ENCODE data around the gene SPEM1. TPM values are rescaled to one million over a fixed set of nuclear protein-coding genes. Genes with fewer than 3 reads are reported as not detected.

SPEM1 gene
- total RNA-seq, 1 donor: not detected

DNA sequence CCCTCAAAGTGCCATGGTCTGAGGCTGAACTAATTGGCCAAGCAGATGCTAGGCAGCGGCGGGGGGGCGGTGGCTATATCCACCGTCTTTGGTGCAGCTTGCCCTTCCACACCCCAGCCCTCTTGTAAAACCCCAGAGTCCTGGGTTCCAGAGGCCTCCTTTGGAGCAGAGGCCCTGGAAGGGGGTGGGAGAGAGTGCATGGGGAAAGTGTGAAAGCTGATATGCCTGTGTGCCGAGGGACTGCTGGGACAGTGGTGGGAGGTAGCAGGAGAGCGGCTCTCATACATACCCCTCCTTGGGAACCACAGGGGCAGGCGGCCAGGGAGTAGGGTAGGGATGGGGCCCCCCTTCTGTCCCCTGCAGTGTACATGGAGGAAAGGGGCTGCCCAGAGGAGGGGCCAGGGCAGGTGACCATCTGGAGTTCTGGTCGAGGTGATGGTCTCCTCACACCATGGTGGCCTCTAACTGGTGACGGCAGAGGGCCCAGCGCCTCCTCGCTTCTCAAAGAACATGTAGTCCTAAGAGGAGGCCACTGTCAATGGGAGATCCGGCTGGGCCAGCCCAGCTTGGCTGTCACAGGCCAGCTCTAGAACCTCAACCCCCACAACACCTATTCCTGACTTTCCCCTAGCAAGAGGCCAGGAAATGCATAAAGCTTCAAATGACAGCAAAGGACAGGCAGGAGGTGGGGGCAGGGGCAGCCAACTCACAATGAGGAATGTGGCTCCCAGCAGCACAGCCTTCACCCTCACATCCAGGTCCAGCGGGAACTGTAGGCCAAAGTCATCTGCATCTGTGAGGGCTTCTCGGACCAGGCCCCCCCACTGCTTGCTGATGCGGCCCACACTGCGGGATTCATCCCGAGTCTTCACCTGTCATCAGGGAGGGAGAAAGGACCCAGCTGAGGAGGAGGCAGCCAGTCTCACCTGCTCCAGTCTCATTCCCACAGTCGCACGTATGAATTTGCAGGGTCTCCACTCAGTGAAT, 29.9 kb upstream of the SPEM1 start:
- H3K9me3 ChIP-seq (ENCODE audit: low read depth, low read length): no peaks in the 10 kb centered on the region
- H3K27ac ChIP-seq (ENCODE audit: low read depth, low read length): no peak overlapping the region
- H3K4me2 ChIP-seq (ENCODE audit: insufficient read depth, low read length): no peak overlapping the region
- peaks cover 2% of the 10 kb centered on the region for H4K20me1 ChIP-seq (ENCODE audit: insufficient read depth, low read length)
- H2AFZ ChIP-seq (ENCODE audit: low read length): no peak overlapping the region
- H3K4me3 ChIP-seq (ENCODE audit: insufficient read depth, low read length): no peak overlapping the region
- H3K36me3 ChIP-seq (ENCODE audit: insufficient read depth, low read length): peaks cover 37% of the 10 kb centered on the region
- TF ChIP-seq, protein P1, sequence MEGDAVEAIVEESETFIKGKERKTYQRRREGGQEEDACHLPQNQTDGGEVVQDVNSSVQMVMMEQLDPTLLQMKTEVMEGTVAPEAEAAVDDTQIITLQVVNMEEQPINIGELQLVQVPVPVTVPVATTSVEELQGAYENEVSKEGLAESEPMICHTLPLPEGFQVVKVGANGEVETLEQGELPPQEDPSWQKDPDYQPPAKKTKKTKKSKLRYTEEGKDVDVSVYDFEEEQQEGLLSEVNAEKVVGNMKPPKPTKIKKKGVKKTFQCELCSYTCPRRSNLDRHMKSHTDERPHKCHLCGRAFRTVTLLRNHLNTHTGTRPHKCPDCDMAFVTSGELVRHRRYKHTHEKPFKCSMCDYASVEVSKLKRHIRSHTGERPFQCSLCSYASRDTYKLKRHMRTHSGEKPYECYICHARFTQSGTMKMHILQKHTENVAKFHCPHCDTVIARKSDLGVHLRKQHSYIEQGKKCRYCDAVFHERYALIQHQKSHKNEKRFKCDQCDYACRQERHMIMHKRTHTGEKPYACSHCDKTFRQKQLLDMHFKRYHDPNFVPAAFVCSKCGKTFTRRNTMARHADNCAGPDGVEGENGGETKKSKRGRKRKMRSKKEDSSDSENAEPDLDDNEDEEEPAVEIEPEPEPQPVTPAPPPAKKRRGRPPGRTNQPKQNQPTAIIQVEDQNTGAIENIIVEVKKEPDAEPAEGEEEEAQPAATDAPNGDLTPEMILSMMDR (IDR thresholded peaks at IDR 0.05; ENCODE audit: extremely low read depth, low read depth, low read length): no peak
- H3K4me1 ChIP-seq (ENCODE audit: insufficient read depth, low read length): peaks cover 11% of the 10 kb centered on the region
- H3K27me3 ChIP-seq (ENCODE audit: insufficient read depth, low read length): no peaks in the 10 kb centered on the region
- peaks cover 7% of the 10 kb centered on the region for H3K79me2 ChIP-seq (ENCODE audit: insufficient read depth, low read length)
- DNase-seq (ENCODE audit: insufficient read length, low spot score, missing footprints): peak; percentile 55

DNA sequence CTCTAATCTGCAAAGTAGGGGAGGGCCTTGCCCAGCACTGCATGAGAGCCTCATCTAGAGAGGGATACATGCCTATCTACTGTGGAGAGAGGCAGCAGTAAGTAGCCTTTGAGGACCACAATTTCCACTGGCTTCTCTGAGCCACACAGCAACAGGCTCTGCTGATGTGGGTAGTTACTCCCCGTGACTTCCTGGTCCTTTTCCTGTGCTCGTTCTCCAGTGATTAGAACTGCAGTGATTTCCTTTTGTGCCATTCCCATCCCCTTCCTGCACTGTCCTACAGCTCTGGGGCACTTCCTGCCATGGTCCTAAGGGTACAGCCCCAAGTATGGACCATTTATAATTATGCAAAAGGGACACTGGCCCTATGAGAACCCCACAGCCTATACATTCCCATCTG, 28.8 kb upstream of the SPEM1 start:
- H3K4me1 ChIP-seq (ENCODE audit: insufficient read depth, low read length): peaks cover 11% of the 10 kb centered on the region
- H3K9me3 ChIP-seq (ENCODE audit: low read depth, low read length): no peaks in the 10 kb centered on the region
- TF ChIP-seq, protein P1 (IDR thresholded peaks at IDR 0.05; ENCODE audit: extremely low read depth, low read depth, low read length): no peak
- DNase-seq (ENCODE audit: insufficient read length, low spot score, missing footprints): peak; percentile 32
- H3K79me2 ChIP-seq (ENCODE audit: insufficient read depth, low read length): peaks cover 7% of the 10 kb centered on the region
- H3K4me2 ChIP-seq (ENCODE audit: insufficient read depth, low read length): no peak overlapping the region
- H3K4me3 ChIP-seq (ENCODE audit: insufficient read depth, low read length): no peak overlapping the region
- no peaks in the 10 kb centered on the region for H3K27me3 ChIP-seq (ENCODE audit: insufficient read depth, low read length)
- no peak overlapping the region for H2AFZ ChIP-seq (ENCODE audit: low read length)
- peaks cover 2% of the 10 kb centered on the region for H4K20me1 ChIP-seq (ENCODE audit: insufficient read depth, low read length)
- no peak overlapping the region for H3K27ac ChIP-seq (ENCODE audit: low read depth, low read length)
- H3K36me3 ChIP-seq (ENCODE audit: insufficient read depth, low read length): peaks cover 37% of the 10 kb centered on the region

DNA sequence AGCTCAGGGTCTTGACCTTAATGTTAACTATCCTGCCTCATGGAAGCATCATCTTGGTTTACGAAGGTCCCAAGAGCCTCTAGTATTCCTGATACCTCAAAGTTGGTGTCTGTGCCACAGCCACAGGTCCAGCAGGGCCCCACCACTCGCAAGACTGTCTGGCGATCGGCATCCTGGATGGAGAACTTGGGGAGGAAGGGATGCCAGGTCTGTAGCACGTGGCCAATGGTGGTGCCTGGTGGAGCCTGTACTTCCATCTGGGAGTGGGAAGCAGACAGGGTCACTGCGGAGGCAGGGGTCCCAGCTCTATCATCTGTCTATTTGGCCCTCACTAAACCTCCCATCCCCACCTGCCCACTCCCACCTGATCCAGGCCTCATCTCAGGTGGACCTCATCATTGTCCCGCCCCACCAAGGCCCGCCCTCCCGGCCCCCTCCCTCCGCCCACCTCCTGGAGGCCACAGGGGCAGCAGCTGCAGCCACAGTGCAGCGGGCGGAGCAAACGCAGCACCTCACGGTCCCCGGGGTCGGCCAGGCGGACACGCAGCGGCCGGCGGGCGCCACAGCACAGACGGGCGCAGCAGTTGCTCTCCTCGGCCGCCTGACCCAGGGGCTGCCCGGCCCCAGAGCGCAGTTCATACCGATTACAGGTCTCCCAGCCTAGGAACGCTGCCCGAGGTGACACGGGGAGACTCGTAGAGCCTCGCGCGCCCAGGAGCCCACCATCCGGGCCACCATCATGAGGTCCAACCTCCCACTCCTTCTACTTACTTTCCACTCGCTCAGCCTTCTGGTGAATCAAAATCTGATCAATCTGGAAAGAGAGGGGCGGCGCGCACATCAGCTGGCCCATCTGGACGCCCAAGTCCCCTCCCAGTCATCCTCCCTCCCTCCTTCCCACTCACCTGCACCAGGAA, 27.2 kb upstream of the SPEM1 start:
- Histone ChIP-seq H3K27ac (ENCODE audit: low read depth, low read length) (no peak overlapping the region), H2AFZ (ENCODE audit: low read length) (no peak overlapping the region)
- TF ChIP-seq, protein P1 (IDR thresholded peaks at IDR 0.05; ENCODE audit: extremely low read depth, low read depth, low read length): no peak

More for the DNA sequence above, 27.2 kb upstream of the SPEM1 start:
- peak overlapping the region; percentile 95 for H3K4me2 ChIP-seq (ENCODE audit: insufficient read depth, low read length)
- peaks cover 11% of the 10 kb centered on the region for H3K4me1 ChIP-seq (ENCODE audit: insufficient read depth, low read length)
- H3K27me3 ChIP-seq (ENCODE audit: insufficient read depth, low read length): no peaks in the 10 kb centered on the region
- no peaks in the 10 kb centered on the region for H3K9me3 ChIP-seq (ENCODE audit: low read depth, low read length)
- peak; percentile 80 for DNase-seq (ENCODE audit: insufficient read length, low spot score, missing footprints)
- peaks cover 2% of the 10 kb centered on the region for H4K20me1 ChIP-seq (ENCODE audit: insufficient read depth, low read length)
- H3K4me3 ChIP-seq (ENCODE audit: insufficient read depth, low read length): peak overlapping the region; percentile 85
- peaks cover 37% of the 10 kb centered on the region for H3K36me3 ChIP-seq (ENCODE audit: insufficient read depth, low read length)
- peaks cover 7% of the 10 kb centered on the region for H3K79me2 ChIP-seq (ENCODE audit: insufficient read depth, low read length)

All from osteoblast (primary cell).